ENCODE data around the gene CRIP3.

Gene CRIP3

GRCh38 chr6:43260791-43261190, 47.8 kb downstream of the CRIP3 start:
- intact Hi-C loops (cut with DNase I): loop anchor here (10.0 kb wide), 1 partner anchor 244 kb away; no protein-coding TSS in a partner anchor

GRCh38 chr6:43258807-43259686, 49.6 kb downstream of the CRIP3 start:
- DNase-seq: peak in 1 of 10 donors; percentile 67
- intact Hi-C loops (cut with DNase I): no loop called here

More at GRCh38 chr6:43260791-43261190, 47.8 kb downstream of the CRIP3 start:
- peak in 1 of 10 donors; percentile 17 for DNase-seq

- intact Hi-C loops (cut with DNase I): no loop called here
- DNase-seq: no peak
These were observed 50.4 kb downstream of the CRIP3 start for GRCh38 chr6:43258180-43258579.

- peak in 1 of 10 donors; percentile 44 for DNase-seq
- intact Hi-C loops (cut with DNase I): no loop called here
These were observed 51.1 kb downstream of the CRIP3 start for GRCh38 chr6:43257367-43258145.

- intact Hi-C loops (cut with DNase I): no loop called here
These were observed 51.8 kb downstream of the CRIP3 start for GRCh38 chr6:43256670-43257366.

More at GRCh38 chr6:43256670-43257366, 51.8 kb downstream of the CRIP3 start:
- peak in 1 of 10 donors; percentile 20 for DNase-seq
